ENCODE measurements around the gene ZGRF1. TPM values are rescaled to one million over a fixed set of nuclear protein-coding genes. Genes with fewer than 3 reads are reported as not detected.
A peak's percentile ranks its signal among the peaks of the same experiment; 100 is the strongest.

The ZGRF1 gene
- polyA plus RNA-seq, 2 of the 4 experiments (the other 2 are of a cell fraction), result 5.4 to 7.4 TPM

GRCh38 chr4:112591593-112591992 lies 45.1 kb downstream of the ZGRF1 start:
- 28% methylated on average over 1 of the region's 1 CpG for WGBS (ENCODE audit: missing lambda C conversion rate)
- Histone ChIP-seq H3K4me2 (no peak overlapping the region), H3K4me3 (no peak overlapping the region), H3K27ac (no peak overlapping the region), H3K4me1 (peaks cover 7% of the 10 kb centered on the region; the same call in 1 of the 3 replicates), H3K9me3 (no peaks in the 10 kb centered on the region)
- CTCF ChIA-PET, result no interaction called here
- TF ChIP-seq KDM5A (IDR thresholded peaks at IDR 0.05), result no peak
- no peak for TF ChIP-seq HDAC2 (IDR thresholded peaks at IDR 0.05)
- no peak for TF ChIP-seq CTCF (IDR thresholded peaks at IDR 0.05)
- TF ChIP-seq JUNB (IDR thresholded peaks at IDR 0.05), result no peak
- no peak for TF ChIP-seq ZNF302 (CRISPR knock-in tag; IDR thresholded peaks at IDR 0.05)
- no peak for TF ChIP-seq ATOH8 (CRISPR knock-in tag; IDR thresholded peaks at IDR 0.05; ENCODE audit: low read depth)
- TF ChIP-seq ZSCAN20 (CRISPR knock-in tag; IDR thresholded peaks at IDR 0.05), result no peak
- TF ChIP-seq REST (IDR thresholded peaks at IDR 0.05), result no peak
- TF ChIP-seq EP300 (IDR thresholded peaks at IDR 0.05), result no peak
- no peak for TF ChIP-seq BCL3 (IDR thresholded peaks at IDR 0.05)
- TF ChIP-seq ESRRA (IDR thresholded peaks at IDR 0.05; ENCODE audit: borderline replicate concordance, low read length), result no peak
- no peak for TF ChIP-seq GATA3 (IDR thresholded peaks at IDR 0.05; ENCODE audit: borderline replicate concordance)
- no peak for TF ChIP-seq ZC3H11A (IDR thresholded peaks at IDR 0.05)
- no peak for TF ChIP-seq MYC (IDR thresholded peaks at IDR 0.05; ENCODE audit: borderline replicate concordance, low read length)
- TF ChIP-seq NFE2L2 (conservative IDR thresholded peaks at IDR 0.05; ENCODE audit: low read length), result no peak
- no peak for TF ChIP-seq CHD2 (IDR thresholded peaks at IDR 0.05; ENCODE audit: low read length, partially characterized antibody)
- no peak for TF ChIP-seq HOXB13 (CRISPR knock-in tag; IDR thresholded peaks at IDR 0.05; ENCODE audit: low read depth)
- TF ChIP-seq BHLHE40 (IDR thresholded peaks at IDR 0.05; ENCODE audit: low read depth, low read length), result no peak
- TF ChIP-seq TFCP2L1 (CRISPR knock-in tag; IDR thresholded peaks at IDR 0.05), result no peak
- ATAC-seq, result no peak
- POLR2A ChIA-PET, result no interaction called here
- no peak for FAIRE-seq
- no peak for DNase-seq (ENCODE audit: low read depth in 1 of 2, low spot score in 1 of 2)

GRCh38 chr4:112589206-112589605 lies 47.5 kb downstream of the ZGRF1 start:
- ChIA-PET POLR2A (no interaction called here), CTCF (no interaction called here)
- no peak overlapping the region for H3K27ac ChIP-seq
- peaks cover 7% of the 10 kb centered on the region; the same call in 1 of the 3 replicates for H3K4me1 ChIP-seq
- TF ChIP-seq EHF (CRISPR knock-in tag; IDR thresholded peaks at IDR 0.05), result no peak
- TF ChIP-seq HOXB13 (CRISPR knock-in tag; IDR thresholded peaks at IDR 0.05; ENCODE audit: low read depth), result no peak
- no peak for TF ChIP-seq BHLHE40 (IDR thresholded peaks at IDR 0.05; ENCODE audit: low read depth, low read length)
- TF ChIP-seq ELK1 (IDR thresholded peaks at IDR 0.05; ENCODE audit: low read depth, low read length), result no peak
- no peak for TF ChIP-seq EP300 (IDR thresholded peaks at IDR 0.05)
- no peak for TF ChIP-seq HES2 (IDR thresholded peaks at IDR 0.05)
- TF ChIP-seq CHD2 (IDR thresholded peaks at IDR 0.05; ENCODE audit: low read length, partially characterized antibody), result no peak
- TF ChIP-seq KDM5A (IDR thresholded peaks at IDR 0.05), result no peak
- TF ChIP-seq CBX2 (IDR thresholded peaks at IDR 0.05; ENCODE audit: borderline replicate concordance, low read depth), result no peak
- TF ChIP-seq RFX5 (IDR thresholded peaks at IDR 0.05), result no peak
- TF ChIP-seq HOXA7 (CRISPR knock-in tag; IDR thresholded peaks at IDR 0.05), result no peak
- peak overlapping the region; percentile 25; the same call in 2 of the 3 replicates for H3K4me2 ChIP-seq
- FAIRE-seq, result no peak
- ATAC-seq, result peak in 1 of 2 experiments; percentile 27; a peak in 1 of 6 replicates
- no peaks in the 10 kb centered on the region for H3K9me3 ChIP-seq
- H3K4me3 ChIP-seq, result no peak overlapping the region
- DNase-seq (ENCODE audit: low read depth in 1 of 2, low spot score in 1 of 2), result peak in 1 of 2 experiments; percentile 19

Data from A549 (cell line).